ENCODE data around the gene ZBED1. TPM values are rescaled to one million over a fixed set of nuclear protein-coding genes. Genes with fewer than 3 reads are reported as not detected.

Gene ZBED1
- total RNA-seq, 1 experiment from 2014 or later = 15.1 TPM

GRCh38 chrX:2497961-2498780, 2.6 kb downstream of the ZBED1 start:
- no peak overlapping the region for H2AFZ ChIP-seq (ENCODE audit: low read length)
- H3K4me1 ChIP-seq (ENCODE audit: low read length) = peaks cover 14% of the 10 kb centered on the region
- no peak overlapping the region; the same call in 1 of the 2 replicates for H3K9ac ChIP-seq (ENCODE audit: low read length)
- H3K27me3 ChIP-seq (ENCODE audit: low read length) = no peaks in the 10 kb centered on the region
- no peaks in the 10 kb centered on the region for H3K9me3 ChIP-seq (ENCODE audit: low read length)
- H3K4me3 ChIP-seq (ENCODE audit: low read length) = no peak overlapping the region
- DNase-seq = no peak
- 0 out of 2 replicates have a peak, but pooled peaks cover 6% of the 10 kb centered on the region for H4K20me1 ChIP-seq (ENCODE audit: insufficient read depth, low read depth, low read length)
- H3K4me2 ChIP-seq (ENCODE audit: low read depth, low read length, poor library complexity, severe bottlenecking) = peak overlapping the region; percentile 83
- peaks cover 4% of the 10 kb centered on the region; the same call in 1 of the 2 replicates for H3K36me3 ChIP-seq (ENCODE audit: insufficient read depth, low read length)
- H3K27ac ChIP-seq (ENCODE audit: low read length) = no peak overlapping the region
- H3K9me2 ChIP-seq (replicated peaks; ENCODE audit: insufficient read depth, low read length) = no peaks in the 10 kb centered on the region
- H3K79me2 ChIP-seq (ENCODE audit: low read length) = peaks cover 61% of the 10 kb centered on the region

GRCh38 chrX:2495595-2495994, 5.2 kb downstream of the ZBED1 start:
- Histone ChIP-seq H3K4me1 (ENCODE audit: low read length) (peaks cover 25% of the 10 kb centered on the region), H3K9ac (ENCODE audit: low read length) (no peak overlapping the region), H3K4me3 (ENCODE audit: low read length) (no peak overlapping the region), H3K9me3 (ENCODE audit: low read length) (no peaks in the 10 kb centered on the region), H4K20me1 (ENCODE audit: insufficient read depth, low read depth, low read length) (0 out of 2 replicates have a peak, but pooled peaks cover 12% of the 10 kb centered on the region), H3K27ac (ENCODE audit: low read length) (no peak overlapping the region), H2AFZ (ENCODE audit: low read length) (no peak overlapping the region), H3K4me2 (ENCODE audit: low read depth, low read length, poor library complexity, severe bottlenecking) (no peak overlapping the region), H3K27me3 (ENCODE audit: low read length) (no peaks in the 10 kb centered on the region), H3K36me3 (ENCODE audit: insufficient read depth, low read length) (peaks cover 4% of the 10 kb centered on the region; the same call in 1 of the 2 replicates), H3K9me2 (replicated peaks; ENCODE audit: insufficient read depth, low read length) (no peaks in the 10 kb centered on the region), H3K79me2 (ENCODE audit: low read length) (peaks cover 80% of the 10 kb centered on the region)
- no peak for DNase-seq

- H3K79me2 ChIP-seq (ENCODE audit: low read length) = peaks cover 53% of the 10 kb centered on the region
- H3K36me3 ChIP-seq (ENCODE audit: insufficient read depth, low read length) = peaks cover 3% of the 10 kb centered on the region; the same call in 1 of the 2 replicates
- no peak overlapping the region for H3K4me3 ChIP-seq (ENCODE audit: low read length)
- no peak overlapping the region for H3K27ac ChIP-seq (ENCODE audit: low read length)
- H3K9ac ChIP-seq (ENCODE audit: low read length) = no peak overlapping the region
- H3K4me2 ChIP-seq (ENCODE audit: low read depth, low read length, poor library complexity, severe bottlenecking) = no peak overlapping the region
- H3K9me3 ChIP-seq (ENCODE audit: low read length) = no peaks in the 10 kb centered on the region
- 0 out of 2 replicates have a peak, but pooled peaks cover 12% of the 10 kb centered on the region for H4K20me1 ChIP-seq (ENCODE audit: insufficient read depth, low read depth, low read length)
- H2AFZ ChIP-seq (ENCODE audit: low read length) = no peak overlapping the region
- DNase-seq = no peak
- no peaks in the 10 kb centered on the region for H3K9me2 ChIP-seq (replicated peaks; ENCODE audit: insufficient read depth, low read length)
- H3K27me3 ChIP-seq (ENCODE audit: low read length) = no peaks in the 10 kb centered on the region
- H3K4me1 ChIP-seq (ENCODE audit: low read length) = peaks cover 11% of the 10 kb centered on the region
Measured at GRCh38 chrX:2492531-2493218, 8.1 kb downstream of the ZBED1 start.

GRCh38 chrX:2490634-2491033, 10.1 kb downstream of the ZBED1 start:
- H3K79me2 ChIP-seq (ENCODE audit: low read length) = peaks cover 34% of the 10 kb centered on the region

GRCh38 chrX:2489446-2490445, 11.0 kb downstream of the ZBED1 start:
- Histone ChIP-seq H3K27ac (ENCODE audit: low read length) (no peak overlapping the region), H3K27me3 (ENCODE audit: low read length) (no peaks in the 10 kb centered on the region), H3K9ac (ENCODE audit: low read length) (no peak overlapping the region), H3K4me3 (ENCODE audit: low read length) (no peak overlapping the region), H4K20me1 (ENCODE audit: insufficient read depth, low read depth, low read length) (0 out of 2 replicates have a peak, but pooled peaks cover 6% of the 10 kb centered on the region), H3K9me2 (replicated peaks; ENCODE audit: insufficient read depth, low read length) (no peaks in the 10 kb centered on the region), H3K9me3 (ENCODE audit: low read length) (no peaks in the 10 kb centered on the region), H3K79me2 (ENCODE audit: low read length) (peaks cover 30% of the 10 kb centered on the region), H3K4me2 (ENCODE audit: low read depth, low read length, poor library complexity, severe bottlenecking) (no peak overlapping the region), H3K36me3 (ENCODE audit: insufficient read depth, low read length) (no peaks in the 10 kb centered on the region), H3K4me1 (ENCODE audit: low read length) (peaks cover 11% of the 10 kb centered on the region), H2AFZ (ENCODE audit: low read length) (no peak overlapping the region)
- DNase-seq = no peak

More at GRCh38 chrX:2490634-2491033, 10.1 kb downstream of the ZBED1 start:
- H2AFZ ChIP-seq (ENCODE audit: low read length) = no peak overlapping the region
- H3K9ac ChIP-seq (ENCODE audit: low read length) = no peak overlapping the region
- no peak for DNase-seq
- no peak overlapping the region for H3K4me2 ChIP-seq (ENCODE audit: low read depth, low read length, poor library complexity, severe bottlenecking)
- H4K20me1 ChIP-seq (ENCODE audit: insufficient read depth, low read depth, low read length) = 0 out of 2 replicates have a peak, but pooled peaks cover 10% of the 10 kb centered on the region
- H3K36me3 ChIP-seq (ENCODE audit: insufficient read depth, low read length) = no peaks in the 10 kb centered on the region
- no peaks in the 10 kb centered on the region for H3K9me3 ChIP-seq (ENCODE audit: low read length)
- H3K4me1 ChIP-seq (ENCODE audit: low read length) = peaks cover 11% of the 10 kb centered on the region
- H3K27me3 ChIP-seq (ENCODE audit: low read length) = no peaks in the 10 kb centered on the region
- H3K27ac ChIP-seq (ENCODE audit: low read length) = no peak overlapping the region
- no peaks in the 10 kb centered on the region for H3K9me2 ChIP-seq (replicated peaks; ENCODE audit: insufficient read depth, low read length)
- no peak overlapping the region for H3K4me3 ChIP-seq (ENCODE audit: low read length)

- H3K9me3 ChIP-seq (ENCODE audit: low read length) = no peaks in the 10 kb centered on the region
- H3K4me1 ChIP-seq (ENCODE audit: low read length) = peaks cover 11% of the 10 kb centered on the region
- H3K79me2 ChIP-seq (ENCODE audit: low read length) = peaks cover 22% of the 10 kb centered on the region
- H3K9me2 ChIP-seq (replicated peaks; ENCODE audit: insufficient read depth, low read length) = no peaks in the 10 kb centered on the region
- DNase-seq = no peak
- no peak overlapping the region for H3K9ac ChIP-seq (ENCODE audit: low read length)
- no peaks in the 10 kb centered on the region for H3K27me3 ChIP-seq (ENCODE audit: low read length)
- H3K4me3 ChIP-seq (ENCODE audit: low read length) = no peak overlapping the region
- H2AFZ ChIP-seq (ENCODE audit: low read length) = no peak overlapping the region
- H3K36me3 ChIP-seq (ENCODE audit: insufficient read depth, low read length) = no peaks in the 10 kb centered on the region
- H3K4me2 ChIP-seq (ENCODE audit: low read depth, low read length, poor library complexity, severe bottlenecking) = no peak overlapping the region
- H4K20me1 ChIP-seq (ENCODE audit: insufficient read depth, low read depth, low read length) = 0 out of 2 replicates have a peak, but pooled peaks cover 6% of the 10 kb centered on the region
- H3K27ac ChIP-seq (ENCODE audit: low read length) = no peak overlapping the region
Measured at GRCh38 chrX:2488621-2489285, 12.0 kb downstream of the ZBED1 start.

GRCh38 chrX:2487366-2487765, 13.4 kb downstream of the ZBED1 start:
- Histone ChIP-seq H3K9me2 (replicated peaks; ENCODE audit: insufficient read depth, low read length) (no peaks in the 10 kb centered on the region), H3K4me2 (ENCODE audit: low read depth, low read length, poor library complexity, severe bottlenecking) (no peak overlapping the region), H3K9ac (ENCODE audit: low read length) (no peak overlapping the region), H2AFZ (ENCODE audit: low read length) (no peak overlapping the region), H4K20me1 (ENCODE audit: insufficient read depth, low read depth, low read length) (0 out of 2 replicates have a peak, but pooled peaks cover 2% of the 10 kb centered on the region), H3K27ac (ENCODE audit: low read length) (no peak overlapping the region), H3K79me2 (ENCODE audit: low read length) (peaks cover 11% of the 10 kb centered on the region), H3K4me3 (ENCODE audit: low read length) (no peak overlapping the region), H3K4me1 (ENCODE audit: low read length) (peaks cover 7% of the 10 kb centered on the region), H3K9me3 (ENCODE audit: low read length) (no peaks in the 10 kb centered on the region), H3K36me3 (ENCODE audit: insufficient read depth, low read length) (no peaks in the 10 kb centered on the region), H3K27me3 (ENCODE audit: low read length) (no peaks in the 10 kb centered on the region)
- DNase-seq = no peak
